Measurements from ENCODE around the gene PACRG. TPM values are rescaled to one million over a fixed set of nuclear protein-coding genes. Genes with fewer than 3 reads are reported as not detected.

The PACRG gene
- total and polyA plus RNA-seq, 9 donors = 1.2 to 2.7 (median 1.9) TPM

- no peak overlapping the region for H3K27ac ChIP-seq (ENCODE audit: low read length)
- H3K4me3 ChIP-seq (ENCODE audit: low read length) = no peak overlapping the region
- no peaks in the 10 kb centered on the region for H3K36me3 ChIP-seq (ENCODE audit: control insufficient read depth, insufficient read depth, low read length)
- H3K4me1 ChIP-seq (ENCODE audit: control insufficient read depth, insufficient read depth, low read length) = no peaks in the 10 kb centered on the region
- no CpG with 5 or more reads among the region's 1 CpG for WGBS (ENCODE audit: insufficient coverage)
- no peak for DNase-seq
- no peaks in the 10 kb centered on the region for H3K27me3 ChIP-seq (ENCODE audit: control insufficient read depth, insufficient read depth, low read length)
- H3K9me3 ChIP-seq (replicated peaks; ENCODE audit: control insufficient read depth, low read depth, low read length) = no peaks in the 10 kb centered on the region
Observed at GRCh38 chr6:162722633-162723032, 5.1 kb upstream of the PACRG start.

- DNase-seq = peak; percentile 43
- H3K9me3 ChIP-seq (replicated peaks; ENCODE audit: control insufficient read depth, low read depth, low read length) = no peaks in the 10 kb centered on the region
- no peaks in the 10 kb centered on the region for H3K27me3 ChIP-seq (ENCODE audit: control insufficient read depth, insufficient read depth, low read length)
- H3K36me3 ChIP-seq (ENCODE audit: control insufficient read depth, insufficient read depth, low read length) = no peaks in the 10 kb centered on the region
- H3K4me1 ChIP-seq (ENCODE audit: control insufficient read depth, insufficient read depth, low read length) = peaks cover 7% of the 10 kb centered on the region
- WGBS (ENCODE audit: insufficient coverage) = 0% methylated on average over 10 of the region's 13 CpGs
- H3K4me3 ChIP-seq (ENCODE audit: low read length) = peak overlapping the region; percentile 81
- peak overlapping the region; percentile 84 for H3K27ac ChIP-seq (ENCODE audit: low read length)
Observed at GRCh38 chr6:162726947-162727321, 840 bp upstream of the PACRG start.

- Histone ChIP-seq H3K36me3 (ENCODE audit: control insufficient read depth, insufficient read depth, low read length) (no peaks in the 10 kb centered on the region), H3K4me3 (ENCODE audit: low read length) (peak overlapping the region; percentile 81), H3K9me3 (replicated peaks; ENCODE audit: control insufficient read depth, low read depth, low read length) (no peaks in the 10 kb centered on the region), H3K4me1 (ENCODE audit: control insufficient read depth, insufficient read depth, low read length) (peaks cover 7% of the 10 kb centered on the region), H3K27me3 (ENCODE audit: control insufficient read depth, insufficient read depth, low read length) (no peaks in the 10 kb centered on the region), H3K27ac (ENCODE audit: low read length) (peak overlapping the region; percentile 91)
- WGBS (ENCODE audit: insufficient coverage) = 19% methylated on average over 6 of the region's 7 CpGs
- DNase-seq = peak; percentile 58
Observed at GRCh38 chr6:162728197-162728596, 423 bp downstream of the PACRG start.

GRCh38 chr6:162728706-162729105 lies 932 bp downstream of the PACRG start:
- no peaks in the 10 kb centered on the region for H3K36me3 ChIP-seq (ENCODE audit: control insufficient read depth, insufficient read depth, low read length)
- peak; percentile 38 for DNase-seq
- H3K9me3 ChIP-seq (replicated peaks; ENCODE audit: control insufficient read depth, low read depth, low read length) = no peaks in the 10 kb centered on the region
- WGBS (ENCODE audit: insufficient coverage) = no CpG with 5 or more reads among the region's 1 CpG
- no peaks in the 10 kb centered on the region for H3K27me3 ChIP-seq (ENCODE audit: control insufficient read depth, insufficient read depth, low read length)
- no peak overlapping the region for H3K4me3 ChIP-seq (ENCODE audit: low read length)
- H3K4me1 ChIP-seq (ENCODE audit: control insufficient read depth, insufficient read depth, low read length) = peaks cover 7% of the 10 kb centered on the region
- H3K27ac ChIP-seq (ENCODE audit: low read length) = peak overlapping the region; percentile 91

- DNase-seq = no peak
- Histone ChIP-seq H3K27me3 (ENCODE audit: control insufficient read depth, insufficient read depth, low read length) (no peaks in the 10 kb centered on the region), H3K9me3 (replicated peaks; ENCODE audit: control insufficient read depth, low read depth, low read length) (no peaks in the 10 kb centered on the region), H3K27ac (ENCODE audit: low read length) (no peak overlapping the region), H3K4me1 (ENCODE audit: control insufficient read depth, insufficient read depth, low read length) (peaks cover 7% of the 10 kb centered on the region), H3K36me3 (ENCODE audit: control insufficient read depth, insufficient read depth, low read length) (no peaks in the 10 kb centered on the region), H3K4me3 (ENCODE audit: low read length) (no peak overlapping the region)
- WGBS (ENCODE audit: insufficient coverage) = no CpG with 5 or more reads among the region's 1 CpG
Observed at GRCh38 chr6:162730502-162730901, 2.7 kb downstream of the PACRG start.

- Histone ChIP-seq H3K27ac (ENCODE audit: low read length) (no peak overlapping the region), H3K36me3 (ENCODE audit: control insufficient read depth, insufficient read depth, low read length) (no peaks in the 10 kb centered on the region), H3K9me3 (replicated peaks; ENCODE audit: control insufficient read depth, low read depth, low read length) (no peaks in the 10 kb centered on the region), H3K27me3 (ENCODE audit: control insufficient read depth, insufficient read depth, low read length) (no peaks in the 10 kb centered on the region), H3K4me1 (ENCODE audit: control insufficient read depth, insufficient read depth, low read length) (no peaks in the 10 kb centered on the region), H3K4me3 (ENCODE audit: low read length) (no peak overlapping the region)
- no peak for DNase-seq
- WGBS (ENCODE audit: insufficient coverage) = 78% methylated on average over 4 of the region's 4 CpGs
Observed at GRCh38 chr6:162733489-162733888, 5.7 kb downstream of the PACRG start.

- Histone ChIP-seq H3K27ac (ENCODE audit: low read length) (no peak overlapping the region), H3K27me3 (ENCODE audit: control insufficient read depth, insufficient read depth, low read length) (no peaks in the 10 kb centered on the region), H3K4me1 (ENCODE audit: control insufficient read depth, insufficient read depth, low read length) (no peaks in the 10 kb centered on the region), H3K36me3 (ENCODE audit: control insufficient read depth, insufficient read depth, low read length) (no peaks in the 10 kb centered on the region), H3K4me3 (ENCODE audit: low read length) (no peak overlapping the region), H3K9me3 (replicated peaks; ENCODE audit: control insufficient read depth, low read depth, low read length) (no peaks in the 10 kb centered on the region)
- DNase-seq = no peak
- 67% methylated on average over 1 of the region's 1 CpG for WGBS (ENCODE audit: insufficient coverage)
Observed at GRCh38 chr6:162736961-162737360, 9.2 kb downstream of the PACRG start.

- no peak for DNase-seq
Observed at GRCh38 chr6:162750776-162751175, 23.0 kb downstream of the PACRG start.

GRCh38 chr6:162751211-162751859 lies 23.6 kb downstream of the PACRG start:
- H3K4me1 ChIP-seq (ENCODE audit: control insufficient read depth, insufficient read depth, low read length) = no peaks in the 10 kb centered on the region
- no peaks in the 10 kb centered on the region for H3K27me3 ChIP-seq (ENCODE audit: control insufficient read depth, insufficient read depth, low read length)
- H3K36me3 ChIP-seq (ENCODE audit: control insufficient read depth, insufficient read depth, low read length) = no peaks in the 10 kb centered on the region
- no peak overlapping the region for H3K4me3 ChIP-seq (ENCODE audit: low read length)
- no peak overlapping the region for H3K27ac ChIP-seq (ENCODE audit: low read length)
- DNase-seq = no peak
- no peaks in the 10 kb centered on the region for H3K9me3 ChIP-seq (replicated peaks; ENCODE audit: control insufficient read depth, low read depth, low read length)

More at GRCh38 chr6:162750776-162751175, 23.0 kb downstream of the PACRG start:
- Histone ChIP-seq H3K36me3 (ENCODE audit: control insufficient read depth, insufficient read depth, low read length) (no peaks in the 10 kb centered on the region), H3K27ac (ENCODE audit: low read length) (no peak overlapping the region), H3K4me3 (ENCODE audit: low read length) (no peak overlapping the region), H3K4me1 (ENCODE audit: control insufficient read depth, insufficient read depth, low read length) (no peaks in the 10 kb centered on the region), H3K27me3 (ENCODE audit: control insufficient read depth, insufficient read depth, low read length) (no peaks in the 10 kb centered on the region), H3K9me3 (replicated peaks; ENCODE audit: control insufficient read depth, low read depth, low read length) (no peaks in the 10 kb centered on the region)
- WGBS (ENCODE audit: insufficient coverage) = no CpG with 5 or more reads among the region's 3 CpGs

GRCh38 chr6:162753775-162754174 lies 26.0 kb downstream of the PACRG start:
- Histone ChIP-seq H3K4me3 (ENCODE audit: low read length) (no peak overlapping the region), H3K27me3 (ENCODE audit: control insufficient read depth, insufficient read depth, low read length) (no peaks in the 10 kb centered on the region), H3K27ac (ENCODE audit: low read length) (no peak overlapping the region)

GRCh38 chr6:162770136-162770535 lies 42.4 kb downstream of the PACRG start:
- H3K9me3 ChIP-seq (replicated peaks; ENCODE audit: control insufficient read depth, low read depth, low read length) = no peaks in the 10 kb centered on the region
- no peaks in the 10 kb centered on the region for H3K36me3 ChIP-seq (ENCODE audit: control insufficient read depth, insufficient read depth, low read length)
- no peaks in the 10 kb centered on the region for H3K4me1 ChIP-seq (ENCODE audit: control insufficient read depth, insufficient read depth, low read length)
- H3K27me3 ChIP-seq (ENCODE audit: control insufficient read depth, insufficient read depth, low read length) = no peaks in the 10 kb centered on the region
- no peak for DNase-seq
- H3K27ac ChIP-seq (ENCODE audit: low read length) = no peak overlapping the region
- no peak overlapping the region for H3K4me3 ChIP-seq (ENCODE audit: low read length)

More at GRCh38 chr6:162753775-162754174, 26.0 kb downstream of the PACRG start:
- Histone ChIP-seq H3K36me3 (ENCODE audit: control insufficient read depth, insufficient read depth, low read length) (no peaks in the 10 kb centered on the region), H3K4me1 (ENCODE audit: control insufficient read depth, insufficient read depth, low read length) (no peaks in the 10 kb centered on the region), H3K9me3 (replicated peaks; ENCODE audit: control insufficient read depth, low read depth, low read length) (no peaks in the 10 kb centered on the region)
- no peak for DNase-seq

Data from muscle of leg (tissue), 11 donors.